Panc1 (cell line): ENCODE measurements around the gene MAL. TPM values are rescaled to one million over a fixed set of nuclear protein-coding genes. Genes with fewer than 3 reads are reported as not detected.

Source experiments
- ATAC-seq: fragments of 200-7000 bp; cut with Tn5 transposase; 2 replicates; pipeline ENCODE4 v1.9.1; 2020; ENCODE audit warnings: mild to moderate bottlenecking, moderate library complexity
- BruUV-seq: library from RNA; stranded (reverse); fragments of 400-500 nt; replicated peaks from 2 replicates; lab custom pipeline; 2021; lab: Mats Ljungman, UMichigan
- CTCF ChIA-PET: fragments of 300-600 bp; sonication (Branson Sonifier 250); formaldehyde crosslinking; loops from one replicate; lab custom pipeline; 2022; ENCODE audit warnings: antibody characterized with exemption; lab: Charles Lee
- POLR2A ChIA-PET: fragments of 300-600 bp; sonication (Branson Sonifier 250); formaldehyde crosslinking; loops from one replicate; lab custom pipeline; 2022; ENCODE audit warnings: antibody characterized with exemption; lab: Charles Lee
- DNase-seq: peaks from one replicate; pipeline ENCODE4 v3.0.0-alpha.2; 2010; ENCODE audit warnings: low read depth, low spot score
- H3K27ac ChIP-seq: 2 replicates; pipeline ENCODE4 v1.5.1; 2011; ENCODE audit warnings: mild to moderate bottlenecking, low read length, inconsistent platforms
- H3K27me3 ChIP-seq: fragments of 200-500 bp; sonication (Bioruptor generic); 2 replicates; pipeline ENCODE4 v1.6.0; 2014; ENCODE audit warnings: low read length, inconsistent platforms; ENCODE audit not compliant: control insufficient read depth, insufficient read depth
- H3K36me3 ChIP-seq: fragments of 200-500 bp; sonication (Bioruptor generic); 2 replicates; pipeline ENCODE4 v1.5.1; 2014; ENCODE audit warnings: inconsistent platforms, mild to moderate bottlenecking, low read length, moderate library complexity; ENCODE audit not compliant: control insufficient read depth, insufficient read depth
- H3K4me1 ChIP-seq: 2 replicates; pipeline ENCODE4 v1.5.1; 2011; ENCODE audit warnings: inconsistent platforms, mild to moderate bottlenecking, low read length, moderate library complexity; ENCODE audit not compliant: control insufficient read depth, insufficient read depth
- H3K4me3 ChIP-seq, 2 experiments: 2 replicates each; pipeline ENCODE4 v1.5.1; 2011 to 2012; ENCODE audit warnings: low read depth in 2 of 2, low read length in 2 of 2, mild to moderate bottlenecking in 2 of 2, inconsistent platforms in 1 of 2, moderate library complexity in 1 of 2
- H3K9me3 ChIP-seq: fragments of 200-500 bp; sonication (Bioruptor generic); 2 replicates; pipeline ENCODE4 v1.5.1; 2014; ENCODE audit warnings: low read depth, mild to moderate bottlenecking, inconsistent platforms, low read length, moderate library complexity; ENCODE audit not compliant: control insufficient read depth, insufficient read depth
- CTCF ChIP-seq: fragments of 450-650 bp; IDR thresholded peaks from 2 replicates; pipeline ENCODE4 v1.5.1; 2017; ENCODE audit warnings: mild to moderate bottlenecking
- POLR2AphosphoS5 ChIP-seq: IDR thresholded peaks from 2 replicates; pipeline ENCODE4 v1.6.1; 2012; ENCODE audit warnings: mild to moderate bottlenecking, low read depth, low read length, moderate library complexity
- REST ChIP-seq, 2 experiments: IDR thresholded peaks; 2 replicates each; pipeline ENCODE4 v1.6.1; 2011 to 2012; ENCODE audit warnings: low read depth in 2 of 2, control low read depth in 1 of 2, low read length in 1 of 2, mild to moderate bottlenecking in 1 of 2, moderate library complexity in 1 of 2; ENCODE audit not compliant: insufficient read depth in 1 of 2
- SIN3A ChIP-seq: IDR thresholded peaks from 2 replicates; pipeline ENCODE4 v1.6.1; 2012; ENCODE audit warnings: low read depth, mild to moderate bottlenecking, low read length, moderate library complexity, borderline replicate concordance; ENCODE audit not compliant: insufficient read depth
- TCF7L2 ChIP-seq: IDR thresholded peaks from 2 replicates; pipeline ENCODE4 v1.6.1; 2011; ENCODE audit warnings: mild to moderate bottlenecking, low read depth, low read length, inconsistent platforms
- in situ Hi-C: cut with HindIII; loops from 2 replicates; pipeline ENCODE4 v1.10.0; 2016; ENCODE audit warnings: low sequenced_read_pairs, low pct_unique_long_range_greater_than_20kb
- intact Hi-C: fragments of 100-400 bp; cut with micrococcal nuclease; formaldehyde crosslinking; loops from one replicate; pipeline ENCODE4 v1.10.0; 2022; ENCODE audit not compliant: unreplicated experiment
- total RNA-seq: library from RNA; stranded (reverse); gene quantifications from one replicate; pipeline ENCODE4 v1.2.1, GENCODE V29; 2021; ENCODE audit not compliant: unreplicated experiment

The MAL gene
- total RNA-seq, 1 experiment from 2014 or later: 1.3 TPM

- no peaks in the 10 kb centered on the region for H3K4me1 ChIP-seq
- in situ Hi-C loops: no loop called here
Measured at GRCh38 chr2:95004711-95005110, 20.8 kb upstream of the MAL start.

GRCh38 chr2:95005726-95006125 is 19.8 kb upstream of the MAL start:
- intact Hi-C loops: no loop called here
- in situ Hi-C loops: no loop called here
- Histone ChIP-seq H3K4me3 (no peak overlapping the region), H3K27me3 (no peaks in the 10 kb centered on the region), H3K36me3 (no peaks in the 10 kb centered on the region), H3K27ac (no peak overlapping the region), H3K9me3 (no peaks in the 10 kb centered on the region), H3K4me1 (no peaks in the 10 kb centered on the region)
- TF ChIP-seq REST (IDR thresholded peaks at IDR 0.05; ENCODE audit: insufficient read depth in 1 of 2, low read depth in 2 of 2, low read length in 1 of 2) (no peak), TCF7L2 (no peak), CTCF (no peak), SIN3A (no peak), POLR2AphosphoS5 (no peak)
- ChIA-PET POLR2A (no interaction called here), CTCF (no interaction called here)
- ATAC-seq: no peak
- no peak for DNase-seq
- no TSS peak for BruUV-seq

More at GRCh38 chr2:95004711-95005110, 20.8 kb upstream of the MAL start:
- no TSS peak for BruUV-seq
- Histone ChIP-seq H3K27me3 (no peaks in the 10 kb centered on the region), H3K9me3 (no peaks in the 10 kb centered on the region), H3K36me3 (no peaks in the 10 kb centered on the region), H3K4me3 (no peak overlapping the region), H3K27ac (no peak overlapping the region)
- TF ChIP-seq CTCF (no peak), SIN3A (no peak), POLR2AphosphoS5 (no peak)
- intact Hi-C loops: no loop called here
- CTCF ChIA-PET: no interaction called here
- DNase-seq (no peak), ATAC-seq (no peak)
- POLR2A ChIA-PET: no interaction called here

- Histone ChIP-seq H3K27ac (no peak overlapping the region), H3K27me3 (no peaks in the 10 kb centered on the region), H3K9me3 (no peaks in the 10 kb centered on the region), H3K36me3 (no peaks in the 10 kb centered on the region), H3K4me1 (no peaks in the 10 kb centered on the region), H3K4me3 (no peak overlapping the region)
- intact Hi-C loops (no loop called here), in situ Hi-C loops (no loop called here)
- TF ChIP-seq REST (IDR thresholded peaks at IDR 0.05; ENCODE audit: insufficient read depth in 1 of 2, low read depth in 2 of 2, low read length in 1 of 2): no peak
- no peak for TF ChIP-seq TCF7L2
- TF ChIP-seq SIN3A: no peak
- TF ChIP-seq POLR2AphosphoS5: no peak
- no peak for TF ChIP-seq CTCF
- DNase-seq (no peak), ATAC-seq (no peak)
- ChIA-PET CTCF (no interaction called here), POLR2A (no interaction called here)
- no TSS peak for BruUV-seq
Measured at GRCh38 chr2:95006588-95006987, 18.9 kb upstream of the MAL start.
